GM12878 (cell line): ENCODE measurements around the gene EZH2. TPM values are rescaled to one million over a fixed set of nuclear protein-coding genes. Genes with fewer than 3 reads are reported as not detected.

Source experiments
- ATAC-seq: fragments of 200-7000 bp; cut with Tn5 transposase; 3 replicates; pipeline ENCODE4 v1.9.1; 2020; ENCODE audit warnings: mild to moderate bottlenecking, moderate library complexity
- BruUV-seq: library from RNA; stranded (reverse); fragments of 400-500 nt; replicated peaks from 2 replicates; lab custom pipeline; 2021; lab: Mats Ljungman, UMichigan
- CTCF ChIA-PET: fragments of 300-600 bp; sonication (Branson Sonifier 250); formaldehyde crosslinking; extraction: SDS; loops from one replicate; lab custom pipeline; 2021; ENCODE audit warnings: inconsistent platforms; lab: Yijun Ruan, JAX
- POLR2A ChIA-PET: fragments of 350-600 bp; formaldehyde crosslinking; extraction: SDS; loops from one replicate; lab custom pipeline; 2021; ENCODE audit warnings: inconsistent platforms; lab: Charles Lee
- RAD21 ChIA-PET: fragments of 300-600 bp; sonication (Branson Sonifier 250); formaldehyde crosslinking; loops from one replicate; lab custom pipeline; 2023; ENCODE audit warnings: antibody characterized with exemption; ENCODE audit not compliant: unreplicated experiment; lab: Charles Lee
- SMC1A ChIA-PET: fragments of 300-600 bp; sonication (Branson Sonifier 250); formaldehyde crosslinking; loops from one replicate; lab custom pipeline; 2023; ENCODE audit not compliant: unreplicated experiment, uncharacterized antibody; lab: Charles Lee
- DNase-seq: peaks from one replicate; pipeline ENCODE4 v3.0.0-alpha.2; 2011; ENCODE audit warnings: low read depth, low spot score
- FAIRE-seq: peaks from 3 replicates; lab custom pipeline; 2011; peaks lifted over from hg19 to GRCh38; lab: Jason Lieb, UNC
- H2AFZ ChIP-seq: 2 replicates; pipeline ENCODE4 v1.6.0; 2011; ENCODE audit warnings: low read depth, low read length, control low read depth; ENCODE audit not compliant: control insufficient read depth
- H3K27ac ChIP-seq: 2 replicates; pipeline ENCODE4 v1.5.1; 2011; ENCODE audit warnings: control low read depth; ENCODE audit not compliant: control insufficient read depth, insufficient read depth
- H3K27me3 ChIP-seq, 2 experiments: replicated peaks in 1 of 2; 2 replicates each; pipeline versions ENCODE4 v1.6.0 to v1.6.1; 2011; ENCODE audit warnings: low read length in 1 of 2; ENCODE audit not compliant: control insufficient read depth in 2 of 2, insufficient read depth in 2 of 2
- H3K36me3 ChIP-seq, 2 experiments: 2 replicates each; pipeline ENCODE4 v1.5.1; 2011; ENCODE audit warnings: low read length in 1 of 2; ENCODE audit not compliant: control insufficient read depth in 2 of 2, insufficient read depth in 2 of 2
- H3K4me1 ChIP-seq: 2 replicates; pipeline ENCODE4 v1.6.1; 2011; ENCODE audit warnings: mild to moderate bottlenecking, low read length, moderate library complexity, mixed read lengths; ENCODE audit not compliant: control insufficient read depth, insufficient read depth
- H3K4me2 ChIP-seq: 2 replicates; pipeline ENCODE4 v1.6.0; 2011; ENCODE audit warnings: control low read depth; ENCODE audit not compliant: control insufficient read depth, insufficient read depth
- H3K4me3 ChIP-seq: fragments of 200-600 bp; sonication (generic); 2 replicates; pipeline ENCODE4 v1.5.1; 2016
- H3K79me2 ChIP-seq: 2 replicates; pipeline ENCODE4 v1.6.0; 2011; ENCODE audit warnings: low read length; ENCODE audit not compliant: control insufficient read depth, insufficient read depth
- H3K9ac ChIP-seq: 2 replicates; pipeline ENCODE4 v1.8.0; 2011; ENCODE audit warnings: low read length, control low read depth, mixed read lengths; ENCODE audit not compliant: control insufficient read depth, insufficient read depth
- H3K9me3 ChIP-seq: replicated peaks from 3 replicates; pipeline ENCODE4 v1.5.1; 2011; ENCODE audit warnings: mild to moderate bottlenecking, low read length; ENCODE audit not compliant: control insufficient read depth, insufficient read depth
- H4K20me1 ChIP-seq: 2 replicates; pipeline ENCODE4 v1.6.0; 2011; ENCODE audit not compliant: control insufficient read depth, insufficient read depth
- CHD1 ChIP-seq: IDR thresholded peaks from 2 replicates; pipeline ENCODE4 v1.6.1; 2012; ENCODE audit warnings: low read depth, low read length, improper control_type of control experiment
- HCFC1 ChIP-seq: fragments of 150-350 bp; IDR thresholded peaks from 2 replicates; pipeline ENCODE4 v1.6.1; 2014; ENCODE audit warnings: low read length
- SREBF2 ChIP-seq: IDR thresholded peaks from 2 replicates; pipeline ENCODE4 v1.6.1; 2012; ENCODE audit warnings: mild to moderate bottlenecking, low read length
- WGBS: methylation state at CpG from one replicate; pipeline ENCODE4 v1.1.6; 2016; ENCODE audit warnings: low lambda C conversion rate; ENCODE audit not compliant: insufficient replicate concordance, insufficient coverage; ENCODE audit errors: missing lambda C conversion rate; 5-methylcytosine and 5-hydroxymethylcytosine counted together
- in situ Hi-C: fragments of 300-500 bp; cut with MboI; formaldehyde crosslinking; loops from 9 replicates; pipeline ENCODE4 v1.14.3; 2018; ENCODE audit warnings: mixed read lengths
- intact Hi-C: fragments of 100-400 bp; cut with micrococcal nuclease; formaldehyde crosslinking; loops from one replicate; pipeline ENCODE4 v1.14.2; 2022; ENCODE audit not compliant: unreplicated experiment
- polyA plus RNA-seq, 11 experiments: library from polyadenylated mRNA; depleted of rRNA in 4 of 11; unstranded in 6 of 11; stranded (reverse) in 5 of 11; fragments of >200 nt; fragmentation: Nextera tagmentation in 4 of 11; fragmentation: Illumina TruSeq in 1 of 11; extraction: Ambion mirVana in 4 of 11; extraction: Trizol in 1 of 11; gene quantifications; 1 replicate in 1 of 11; 2 replicates in 10 of 11; pipeline versions ENCODE4 v1.2.1 to v1.2.3, GENCODE V29; 2011 to 2016; ENCODE audit warnings: inconsistent platforms in 2 of 11, missing spikeins in 2 of 11, low read depth in 1 of 11
- total RNA-seq, 4 experiments: library from RNA; depleted of rRNA in 3 of 4; stranded (reverse); fragments of >200 nt in 3 of 4; fragmentation: Illumina TruSeq in 1 of 4; extraction: Trizol in 1 of 4; gene quantifications; 2 replicates each; pipeline versions ENCODE4 v1.2.1 to v1.2.3, GENCODE V29; 2013 to 2021
- TF ChIP-seq, protein P1 (sequence below): fragments of 450-650 bp; conservative IDR thresholded peaks from 2 replicates; pipeline ENCODE4 v1.6.1; 2017; ENCODE audit warnings: mild to moderate bottlenecking, moderate library complexity

Gene EZH2
- total and polyA plus RNA-seq, 10 of the 15 experiments (the other 5 are each of a cell fraction or from before 2014, with no cell fraction given) = 19.4 to 69.6 (median 40.8) TPM

DNA sequence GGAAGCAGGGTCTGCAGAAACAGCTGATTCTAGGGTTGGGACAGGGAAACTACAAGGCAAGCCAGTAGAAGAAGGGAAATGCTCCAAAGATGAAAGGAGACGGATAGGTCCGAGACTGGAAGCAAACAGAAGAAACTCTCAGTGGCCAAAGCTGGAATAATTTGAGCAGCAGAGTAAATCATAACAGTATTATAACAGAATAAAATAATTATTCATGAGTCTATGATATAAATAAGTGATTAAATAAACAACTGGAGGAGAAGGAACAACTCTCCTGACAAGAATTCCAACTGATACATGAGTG is 27.6 kb downstream of the EZH2 start:
- H3K79me2 ChIP-seq = peaks cover 82% of the 10 kb centered on the region
- H2AFZ ChIP-seq = no peak overlapping the region
- CTCF ChIA-PET = interaction anchor here (0.7 to 1.9 kb wide), 17 partner anchors 8 to 591 kb away, joined by 3 to 19 read pairs (median 6); no protein-coding TSS in a partner anchor
- TF ChIP-seq CHD1 (no peak), HCFC1 (no peak), SREBF2 (no peak)
- TF ChIP-seq, protein P1, sequence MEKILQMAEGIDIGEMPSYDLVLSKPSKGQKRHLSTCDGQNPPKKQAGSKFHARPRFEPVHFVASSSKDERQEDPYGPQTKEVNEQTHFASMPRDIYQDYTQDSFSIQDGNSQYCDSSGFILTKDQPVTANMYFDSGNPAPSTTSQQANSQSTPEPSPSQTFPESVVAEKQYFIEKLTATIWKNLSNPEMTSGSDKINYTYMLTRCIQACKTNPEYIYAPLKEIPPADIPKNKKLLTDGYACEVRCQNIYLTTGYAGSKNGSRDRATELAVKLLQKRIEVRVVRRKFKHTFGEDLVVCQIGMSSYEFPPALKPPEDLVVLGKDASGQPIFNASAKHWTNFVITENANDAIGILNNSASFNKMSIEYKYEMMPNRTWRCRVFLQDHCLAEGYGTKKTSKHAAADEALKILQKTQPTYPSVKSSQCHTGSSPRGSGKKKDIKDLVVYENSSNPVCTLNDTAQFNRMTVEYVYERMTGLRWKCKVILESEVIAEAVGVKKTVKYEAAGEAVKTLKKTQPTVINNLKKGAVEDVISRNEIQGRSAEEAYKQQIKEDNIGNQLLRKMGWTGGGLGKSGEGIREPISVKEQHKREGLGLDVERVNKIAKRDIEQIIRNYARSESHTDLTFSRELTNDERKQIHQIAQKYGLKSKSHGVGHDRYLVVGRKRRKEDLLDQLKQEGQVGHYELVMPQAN = 0 out of 2 replicates have a peak, but pooled peaks have one; percentile 18
- TF ChIP-seq, all 136 proteins: peak for 1
- 52% methylated on average over 2 of the region's 2 CpGs for WGBS
- Histone ChIP-seq H3K9me3 (no peaks in the 10 kb centered on the region), H3K4me2 (peak overlapping the region; percentile 59), H3K27me3 (no peaks in the 10 kb centered on the region), H3K4me3 (no peak overlapping the region), H3K9ac (no peak overlapping the region), H3K4me1 (peaks cover 14% of the 10 kb centered on the region), H3K27ac (no peak overlapping the region), H3K36me3 (no peaks in the 10 kb centered on the region; a peak in 1 of 4 replicates), H4K20me1 (no peaks in the 10 kb centered on the region)
- SMC1A ChIA-PET = interaction anchor here (0.8 to 1.9 kb wide), 12 partner anchors 9 to 143 kb away, joined by 3 to 7 read pairs (median 4); no protein-coding TSS in a partner anchor
- DNase-seq (no peak), FAIRE-seq (no peak), ATAC-seq (no peak)
- in situ Hi-C loops = no loop called here
- intact Hi-C loops = loop anchor here (1.0 to 2.0 kb wide), 3 partner anchors 28 to 106 kb away; partner anchors contain the start of gene EZH2
- RAD21 ChIA-PET = interaction anchor here (1.8 to 3.8 kb wide), 2 partner anchors 85 to 107 kb away, joined by 8 to 21 read pairs; no protein-coding TSS in a partner anchor
- POLR2A ChIA-PET = interaction anchor here (0.7 kb wide), 1 partner anchor 223 kb away, joined by 4 read pairs; no protein-coding TSS in a partner anchor
- no TSS peak for BruUV-seq
